Kidney (tissue), 14 donors: ENCODE results near the gene ATP2B3. TPM values are rescaled to one million over a fixed set of nuclear protein-coding genes. Genes with fewer than 3 reads are reported as not detected.

Source experiments
- DNase-seq, 5 donors: peaks; one replicate each; pipeline ENCODE4 v3.0.0-alpha.2; 2013 to 2020
- FAIRE-seq: peaks from 2 replicates; lab custom pipeline; 2012; peaks lifted over from hg19 to GRCh38; lab: Jason Lieb, UNC
- H3K27ac ChIP-seq, 2 donors: one replicate each; pipeline ENCODE4 v1.7.0; 2013; ENCODE audit warnings: low read depth in 2 of 2, low read length in 2 of 2, inconsistent platforms in 1 of 2
- H3K27me3 ChIP-seq: one replicate; pipeline ENCODE4 v1.7.1; 2013; ENCODE audit warnings: low read length, inconsistent platforms; ENCODE audit not compliant: control insufficient read depth, insufficient read depth
- H3K36me3 ChIP-seq, 3 donors: one replicate each; pipeline versions ENCODE4 v1.7.0 to v1.7.1; 2013; ENCODE audit warnings: low read length in 3 of 3, control low read depth in 1 of 3, inconsistent platforms in 1 of 3; ENCODE audit not compliant: insufficient read depth in 3 of 3, control insufficient read depth in 2 of 3
- H3K4me1 ChIP-seq, 3 donors: one replicate each; pipeline versions ENCODE4 v1.7.0 to v1.7.1; 2013; ENCODE audit warnings: low read length in 3 of 3, inconsistent platforms in 1 of 3, low read depth in 1 of 3; ENCODE audit not compliant: control insufficient read depth in 2 of 3, insufficient read depth in 2 of 3
- H3K4me3 ChIP-seq, 3 donors: one replicate each; pipeline versions ENCODE4 v1.7.0 to v1.8.1; 2013; ENCODE audit warnings: low read length in 3 of 3, control low read depth in 1 of 3, inconsistent platforms in 1 of 3
- H3K9ac ChIP-seq, 3 donors: one replicate each; pipeline versions ENCODE4 v1.7.0 to v1.7.1; 2013; ENCODE audit warnings: low read length in 3 of 3, control low read depth in 1 of 3, inconsistent platforms in 1 of 3
- H3K9me3 ChIP-seq, 3 donors: one replicate each; pipeline versions ENCODE4 v1.7.0 to v1.7.1; 2013; ENCODE audit warnings: low read length in 3 of 3, control low read depth in 1 of 3, inconsistent platforms in 1 of 3; ENCODE audit not compliant: control insufficient read depth in 2 of 3, insufficient read depth in 1 of 3
- intact Hi-C: fragments of 100-400 bp; cut with DNase I; formaldehyde crosslinking; loops from one replicate; pipeline ENCODE4 v1.11.1; 2022
- polyA plus RNA-seq: library from polyadenylated mRNA; stranded (reverse); fragments of 350-450 nt; fragmentation: Illumina TruSeq; extraction: RNeasy Lipid Tissue Mini Kit (QIAGEN cat#74804); gene quantifications from one replicate; pipeline ENCODE4 v1.2.3, GENCODE V29; 2014; ENCODE audit warnings: low read depth, low replicate concordance; ENCODE audit not compliant: insufficient read depth
- total RNA-seq: library from RNA; stranded (reverse); fragmentation: NEBNext Ultra II Directional; extraction: Animal tissue kit (Norgen Biotek cat#: 25700); gene quantifications from one replicate; pipeline ENCODE4 v1.2.1, GENCODE V29; 2021
- TF ChIP-seq, protein P1 (sequence below): IDR thresholded peaks from 3 replicates; pipeline ENCODE4 v1.5.1; 2012; ENCODE audit warnings: mild to moderate bottlenecking, moderate library complexity, borderline replicate concordance; ENCODE audit not compliant: insufficient read depth; ENCODE audit errors: extremely low read depth
- donor health status: control.
- donor health status: control.
- donor health status: control.
- donor health status: control.
- donor health status: control.
- donor health status: DM: yes; HTN: yes; CAD: no.
- donor health status: Normal renal cell carcinoma (clear cell type).

The ATP2B3 gene
- total and polyA plus RNA-seq, 2 donors from 2014 or later, result 0.37 TPM; not detected in 1

GRCh38 chrX:153470411-153471363 lies 46.8 kb upstream of the ATP2B3 start, which contains the start of gene HAUS7:
Gene HAUS7 (minus strand): TSS chrX:153470576. CDS start chrX:153470557, 19 bp downstream.
- intact Hi-C loops, result no loop called here

GRCh38 chrX:153471663-153472280 lies 45.7 kb upstream of the ATP2B3 start:
- Histone ChIP-seq H3K9ac (no peak overlapping the region), H3K36me3 (no peaks in the 10 kb centered on the region), H3K4me3 (no peak overlapping the region), H3K27me3 (no peaks in the 10 kb centered on the region), H3K9me3 (no peaks in the 10 kb centered on the region), H3K27ac (no peak overlapping the region), H3K4me1 (peaks cover 0 to 7% (median 0%) of the 10 kb centered on the region in 3 donors)
- TF ChIP-seq, protein P1, sequence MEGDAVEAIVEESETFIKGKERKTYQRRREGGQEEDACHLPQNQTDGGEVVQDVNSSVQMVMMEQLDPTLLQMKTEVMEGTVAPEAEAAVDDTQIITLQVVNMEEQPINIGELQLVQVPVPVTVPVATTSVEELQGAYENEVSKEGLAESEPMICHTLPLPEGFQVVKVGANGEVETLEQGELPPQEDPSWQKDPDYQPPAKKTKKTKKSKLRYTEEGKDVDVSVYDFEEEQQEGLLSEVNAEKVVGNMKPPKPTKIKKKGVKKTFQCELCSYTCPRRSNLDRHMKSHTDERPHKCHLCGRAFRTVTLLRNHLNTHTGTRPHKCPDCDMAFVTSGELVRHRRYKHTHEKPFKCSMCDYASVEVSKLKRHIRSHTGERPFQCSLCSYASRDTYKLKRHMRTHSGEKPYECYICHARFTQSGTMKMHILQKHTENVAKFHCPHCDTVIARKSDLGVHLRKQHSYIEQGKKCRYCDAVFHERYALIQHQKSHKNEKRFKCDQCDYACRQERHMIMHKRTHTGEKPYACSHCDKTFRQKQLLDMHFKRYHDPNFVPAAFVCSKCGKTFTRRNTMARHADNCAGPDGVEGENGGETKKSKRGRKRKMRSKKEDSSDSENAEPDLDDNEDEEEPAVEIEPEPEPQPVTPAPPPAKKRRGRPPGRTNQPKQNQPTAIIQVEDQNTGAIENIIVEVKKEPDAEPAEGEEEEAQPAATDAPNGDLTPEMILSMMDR, result no peak
- DNase-seq, result no peak
- intact Hi-C loops, result no loop called here
- no peak for FAIRE-seq

More at GRCh38 chrX:153470411-153471363, 46.8 kb upstream of the ATP2B3 start, which contains the start of gene HAUS7:
- H3K27ac ChIP-seq, result peak within 1 kb of the TSS; percentile 43 to 65
- no peaks in the 10 kb centered on the region for H3K27me3 ChIP-seq
- TF ChIP-seq, protein P1, result peak; percentile 71
- peak within 1 kb of the TSS in 1 of 3 donors; percentile 34 for H3K9ac ChIP-seq
- peaks cover 0 to 3% (median 0%) of the 10 kb centered on the region in 3 donors for H3K4me1 ChIP-seq
- DNase-seq, result peak; percentile 91 to 97 (median 95)
- H3K4me3 ChIP-seq, result peak within 1 kb of the TSS; percentile 36 to 74 (median 54)
- H3K36me3 ChIP-seq, result no peaks in the 10 kb centered on the region
- no peak for FAIRE-seq
- no peaks in the 10 kb centered on the region for H3K9me3 ChIP-seq

DNA sequence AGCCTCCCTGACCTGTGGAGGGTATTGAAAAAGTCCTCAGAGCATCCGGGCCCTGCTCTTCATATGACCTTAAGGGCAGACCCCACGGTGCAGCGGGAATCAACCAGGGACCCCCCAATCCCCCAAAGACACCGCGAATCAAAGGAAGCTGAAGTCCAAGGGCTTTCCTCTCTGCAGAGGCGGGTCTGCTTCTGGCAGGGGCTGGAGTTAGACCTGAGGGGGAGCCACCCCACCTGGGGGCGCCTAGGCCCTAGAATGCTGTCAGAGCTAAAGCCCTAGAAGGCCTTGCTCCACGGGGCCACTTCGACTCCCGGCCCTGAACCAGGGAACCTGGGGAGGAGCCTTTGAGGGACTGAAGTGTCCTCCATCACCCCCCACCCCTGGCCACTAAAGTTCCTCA lies 44.3 kb upstream of the ATP2B3 start:
- TF ChIP-seq, protein P1, result no peak
- FAIRE-seq (no peak), DNase-seq (no peak)
- Histone ChIP-seq H3K4me3 (no peak overlapping the region), H3K36me3 (no peaks in the 10 kb centered on the region), H3K9ac (no peak overlapping the region), H3K27me3 (no peaks in the 10 kb centered on the region), H3K27ac (peak overlapping the region in 1 of 2 donors; percentile 17), H3K4me1 (peaks cover 0 to 7% (median 0%) of the 10 kb centered on the region in 3 donors), H3K9me3 (no peaks in the 10 kb centered on the region)
- intact Hi-C loops, result no loop called here
